H1 (cell line): Measurements from ENCODE around the gene NADSYN1. TPM values are rescaled to one million over a fixed set of nuclear protein-coding genes. Genes with fewer than 3 reads are reported as not detected.

Experiments used
- CBX8 ChIP-seq: fragments of 300-800, 300-1000 bp; sonication (generic); IDR thresholded peaks from 2 replicates; pipeline ENCODE4 v1.7.1; 2016; ENCODE audit warnings: low read depth, low read length, borderline replicate concordance
- CEBPB ChIP-seq: IDR thresholded peaks from 2 replicates; pipeline ENCODE4 v1.6.1; 2012; ENCODE audit warnings: low read depth, low read length
- EP300 ChIP-seq, 2 experiments: IDR thresholded peaks; 1 replicate in 1 of 2; 2 replicates in 1 of 2; pipeline ENCODE4 v1.6.1; 2011 to 2012; ENCODE audit warnings: low read depth in 2 of 2, low read length in 2 of 2, mild to moderate bottlenecking in 2 of 2, borderline replicate concordance in 1 of 2, inconsistent platforms in 1 of 2, moderate library complexity in 1 of 2
- MAFK ChIP-seq: IDR thresholded peaks from 2 replicates; pipeline ENCODE4 v1.6.1; 2012; ENCODE audit warnings: low read depth, mild to moderate bottlenecking, improper control_type of control experiment, low read length
- POLR2A ChIP-seq, 2 experiments: IDR thresholded peaks; 1 replicate in 1 of 2; 2 replicates in 1 of 2; pipeline ENCODE4 v1.6.1; 2011; ENCODE audit warnings: low read depth in 2 of 2, low read length in 2 of 2, mild to moderate bottlenecking in 2 of 2; ENCODE audit errors: control extremely low read depth in 1 of 2
- POU5F1 ChIP-seq: IDR thresholded peaks from 2 replicates; pipeline ENCODE4 v1.6.1; 2011; ENCODE audit warnings: low read depth, mild to moderate bottlenecking, low read length, moderate library complexity
- RAD21 ChIP-seq, 2 experiments: IDR thresholded peaks in 1 of 2; conservative IDR thresholded peaks in 1 of 2; 2 replicates each; pipeline ENCODE4 v1.6.1; 2011; ENCODE audit warnings: low read depth in 2 of 2, low read length in 2 of 2, improper control_type of control experiment in 1 of 2, inconsistent platforms in 1 of 2, mild to moderate bottlenecking in 1 of 2, moderate library complexity in 1 of 2
- RBBP5 ChIP-seq: IDR thresholded peaks from 2 replicates; pipeline ENCODE4 v1.7.1; 2012; ENCODE audit warnings: low read depth, mild to moderate bottlenecking, inconsistent platforms, low read length, moderate library complexity, borderline replicate concordance
- SAP30 ChIP-seq: fragments of 300-600 bp; sonication (generic); IDR thresholded peaks from 2 replicates; pipeline ENCODE4 v1.7.1; 2012; ENCODE audit warnings: low read length, moderate library complexity, mild to moderate bottlenecking, inconsistent platforms; ENCODE audit not compliant: insufficient read depth, insufficient replicate concordance
- TCF12 ChIP-seq: IDR thresholded peaks from 2 replicates; pipeline ENCODE4 v1.6.1; 2011; ENCODE audit warnings: low read depth, mild to moderate bottlenecking, low read length
- polyA plus RNA-seq, 7 experiments: library from polyadenylated mRNA; depleted of rRNA in 3 of 7; stranded (reverse) in 5 of 7; unstranded in 2 of 7; fragments of >200 nt in 5 of 7; fragments of 200-250 nt in 2 of 7; gene quantifications; 1 replicate in 5 of 7; 2 replicates in 1 of 7; 4 replicates in 1 of 7; pipeline versions ENCODE4 v1.2.1 to v1.2.3, GENCODE V29; 2011 to 2013; ENCODE audit warnings: missing spikeins in 2 of 7, mixed read lengths in 2 of 7
- total RNA-seq: library from RNA; stranded (reverse); fragmentation: NEBNext Ultra II Directional; extraction: Animal tissue kit (Norgen Biotek cat#: 25700); gene quantifications from 2 replicates; pipeline ENCODE4 v1.2.1, GENCODE V29; 2021

The NADSYN1 gene
- total and polyA plus RNA-seq, 2 of the 8 experiments (the other 6 are each of a cell fraction or from before 2014, with no cell fraction given), result 38.3 to 38.6 TPM

GRCh38 chr11:71545405-71545966 lies 92.5 kb downstream of the NADSYN1 start (continued):
- TF ChIP-seq CBX8 (no peak), RBBP5 (no peak), MAFK (no peak), TCF12 (no peak), EP300 (IDR thresholded peaks at IDR 0.05; ENCODE audit: borderline replicate concordance in 1 of 2, low read depth in 2 of 2, low read length in 2 of 2) (no peak), RAD21 (IDR thresholded peaks at IDR 0.05 in 1 of 2, conservative IDR thresholded peaks at IDR 0.05 in 1 of 2; ENCODE audit: low read depth in 2 of 2, low read length in 2 of 2) (no peak), POLR2A (IDR thresholded peaks at IDR 0.05; ENCODE audit: control extremely low read depth in 1 of 2, low read depth in 2 of 2, low read length in 2 of 2) (no peak), POU5F1 (no peak), SAP30 (no peak), CEBPB (no peak)
